HEK293T (cell line): ENCODE data around the gene TBC1D22A.

Experiments
- ARNT ChIP-seq: fragments of 450-650 bp; IDR thresholded peaks from 2 replicates; pipeline ENCODE4 v1.6.1; 2017; ENCODE audit warnings: mild to moderate bottlenecking
- BHLHE40 ChIP-seq: fragments of 450-650 bp; IDR thresholded peaks from 2 replicates; pipeline ENCODE4 v1.6.1; 2016; ENCODE audit warnings: mild to moderate bottlenecking, moderate library complexity, borderline replicate concordance
- FOXA1 ChIP-seq: fragments of 450-650 bp; IDR thresholded peaks from 2 replicates; pipeline ENCODE4 v1.6.1; 2016; ENCODE audit warnings: mild to moderate bottlenecking
- HDGF ChIP-seq: fragments of 450-650 bp; IDR thresholded peaks from 2 replicates; pipeline ENCODE4 v1.6.1; 2017; ENCODE audit warnings: antibody characterized with exemption, borderline replicate concordance
- LEF1 ChIP-seq: fragments of 450-650 bp; IDR thresholded peaks from 2 replicates; pipeline ENCODE4 v1.6.1; 2017; ENCODE audit warnings: mild to moderate bottlenecking, borderline replicate concordance
- NFRKB ChIP-seq: fragments of 450-650 bp; IDR thresholded peaks from 2 replicates; pipeline ENCODE4 v1.6.1; 2016; ENCODE audit warnings: mild to moderate bottlenecking, moderate library complexity
- TARDBP ChIP-seq: fragments of 450-650 bp; IDR thresholded peaks from 2 replicates; pipeline ENCODE4 v1.6.1; 2016
- ZNF384 ChIP-seq: fragments of 450-650 bp; IDR thresholded peaks from 2 replicates; pipeline ENCODE4 v1.6.1; 2016

- no peak for TF ChIP-seq ZNF384
- no peak for TF ChIP-seq BHLHE40
- TF ChIP-seq HDGF, result no peak
- no peak for TF ChIP-seq TARDBP
- no peak for TF ChIP-seq FOXA1
- TF ChIP-seq LEF1, result no peak
- TF ChIP-seq NFRKB, result no peak
- TF ChIP-seq ARNT, result no peak
These were observed 147.0 kb downstream of the TBC1D22A start for GRCh38 chr22:46909237-46910030.
